Globus pallidus (tissue), 1 donor: ENCODE measurements around the gene FOXL3.
"Not testable (repeated sequence)": the region's sequence is repeated elsewhere in the genome, so short reads cannot be mapped to it uniquely, and the experiment has no call there.

Source experiments
- DNase-seq: peaks from one replicate; pipeline ENCODE4 v3.0.0-alpha.2; 2015; ENCODE audit warnings: low spot score

FOXL3 gene

GRCh38 chr7:289756-290553 is at the start of gene FOXL3:
Gene FOXL3 (plus strand): TSS chr7:290170. CDS start chr7:290170, 0 bp downstream.
- no peak for DNase-seq

GRCh38 chr7:240887-241421 is 49.0 kb upstream of the FOXL3 start:
- no peak for DNase-seq

- no peak for DNase-seq
These were observed 48.5 kb upstream of the FOXL3 start for GRCh38 chr7:241513-241912.

GRCh38 chr7:242826-243579 is 47.0 kb upstream of the FOXL3 start:
- DNase-seq, result not testable (repeated sequence)

- not testable (repeated sequence) for DNase-seq
These were observed 46.4 kb upstream of the FOXL3 start for GRCh38 chr7:243580-243978.

- no peak for DNase-seq
These were observed 45.0 kb upstream of the FOXL3 start for GRCh38 chr7:244974-245373.

- no peak for DNase-seq
These were observed 44.2 kb upstream of the FOXL3 start for GRCh38 chr7:245574-246295.

GRCh38 chr7:246451-246850 is 43.5 kb upstream of the FOXL3 start:
- DNase-seq, result no peak

- no peak for DNase-seq
These were observed 42.8 kb upstream of the FOXL3 start for GRCh38 chr7:247181-247580.

GRCh38 chr7:247636-248035 is 42.3 kb upstream of the FOXL3 start:
- DNase-seq, result no peak

- DNase-seq, result no peak
These were observed 41.1 kb upstream of the FOXL3 start for GRCh38 chr7:248732-249435.

- no peak for DNase-seq
These were observed 40.0 kb upstream of the FOXL3 start for GRCh38 chr7:249989-250388.

GRCh38 chr7:250523-250922 is 39.4 kb upstream of the FOXL3 start:
- no peak for DNase-seq

GRCh38 chr7:251005-251404 is 39.0 kb upstream of the FOXL3 start:
- DNase-seq, result no peak

- DNase-seq, result no peak
These were observed 38.4 kb upstream of the FOXL3 start for GRCh38 chr7:251446-252175.

GRCh38 chr7:252216-252965 is 37.6 kb upstream of the FOXL3 start:
- DNase-seq, result no peak

- no peak for DNase-seq
These were observed 37.0 kb upstream of the FOXL3 start for GRCh38 chr7:252981-253380.

- DNase-seq, result no peak
These were observed 36.2 kb upstream of the FOXL3 start for GRCh38 chr7:253581-254336.

GRCh38 chr7:254337-255037 is 35.5 kb upstream of the FOXL3 start:
- DNase-seq, result no peak
